Measurements from ENCODE around the gene PLXNC1.

Gene PLXNC1

DNA sequence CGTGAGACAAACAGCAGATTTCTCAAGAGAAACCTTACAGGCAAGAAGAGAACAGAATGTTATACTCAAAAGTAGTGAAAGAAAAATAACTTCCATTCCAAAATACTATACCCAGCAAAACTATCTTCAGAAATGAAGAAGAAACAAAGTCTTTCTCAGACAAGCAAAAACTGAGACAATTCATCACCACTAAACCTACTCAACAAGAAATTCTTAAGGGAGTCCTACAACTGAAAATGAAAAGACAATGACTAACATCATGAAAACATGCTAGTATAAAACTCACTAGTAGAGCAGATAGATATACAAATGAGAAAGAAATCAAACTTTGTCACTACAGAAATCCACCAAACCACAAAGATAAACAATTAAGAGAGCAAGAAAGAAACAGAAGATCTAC lies 204.8 kb downstream of the PLXNC1 start:
- no peak for DNase-seq (ENCODE audit: low spot score)
